Gastroesophageal sphincter (tissue), 3 donors: ENCODE data around the gene ERVK3-1.

Experiments
- CTCF ChIP-seq, 4 experiments: fragments of 200-600 bp in 2 of 4; fragments of 450-650 bp in 2 of 4; sonication (generic) in 1 of 4; IDR thresholded peaks; one replicate each; pipeline ENCODE4 v1.5.1; 2017 to 2019; ENCODE audit warnings: antibody characterized with exemption in 4 of 4, mild to moderate bottlenecking in 2 of 4, moderate library complexity in 2 of 4
- POLR2A ChIP-seq, 2 donors: fragments of 450-650 bp; IDR thresholded peaks; one replicate each; pipeline ENCODE4 v1.6.1; 2017; ENCODE audit warnings: antibody characterized with exemption in 2 of 2, mild to moderate bottlenecking in 2 of 2, moderate library complexity in 1 of 2

GRCh38 chr19:58319241-58319640 lies 14.1 kb downstream of the ERVK3-1 start:
- TF ChIP-seq POLR2A (IDR thresholded peaks at IDR 0.05): no peak
- no peak for TF ChIP-seq CTCF (IDR thresholded peaks at IDR 0.05)
